GM13976 (cell line): ENCODE measurements around the gene C1QTNF9.
A peak's percentile ranks its signal among the peaks of the same experiment; 100 is the strongest.

Experiments
- DNase-seq: peaks from one replicate; pipeline ENCODE4 v3.0.0; 2012; ENCODE audit warnings: low spot score
- in situ Hi-C: fragments of 300-500 bp; cut with MboI; formaldehyde crosslinking; loops from one replicate; pipeline ENCODE4 v1.12.0; 2022; ENCODE audit warnings: low sequenced_read_pairs, mixed read lengths, inconsistent platforms; ENCODE audit not compliant: unreplicated experiment
- TF ChIP-seq, protein P1 (sequence below): IDR thresholded peaks from 2 replicates; pipeline ENCODE4 v1.5.1; 2012; ENCODE audit warnings: borderline replicate concordance, mild to moderate bottlenecking; ENCODE audit not compliant: insufficient read depth; ENCODE audit errors: extremely low read depth, missing control alignments, control extremely low read depth

The C1QTNF9 gene

DNA sequence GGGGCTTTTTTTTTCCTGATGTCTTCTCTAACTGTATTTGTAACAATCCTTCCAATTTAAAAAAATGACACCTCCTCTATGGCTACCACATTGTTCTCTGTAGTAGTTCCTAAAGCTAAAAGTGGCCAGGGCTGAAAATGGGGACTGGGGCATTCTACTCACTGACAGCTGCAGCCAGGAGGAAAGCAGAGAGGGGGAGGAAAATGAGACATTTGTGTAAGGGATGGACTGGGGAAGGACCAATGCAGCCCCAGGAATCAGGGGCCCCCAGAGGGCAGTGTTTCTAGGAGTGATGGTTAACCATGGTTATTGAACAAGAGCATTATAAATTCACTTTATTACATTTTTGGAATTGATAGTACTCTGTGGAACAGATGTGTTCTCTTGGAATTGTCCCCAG lies 34.3 kb upstream of the C1QTNF9 start:
- no peak for DNase-seq
- in situ Hi-C loops: no loop called here
- TF ChIP-seq, protein P1, sequence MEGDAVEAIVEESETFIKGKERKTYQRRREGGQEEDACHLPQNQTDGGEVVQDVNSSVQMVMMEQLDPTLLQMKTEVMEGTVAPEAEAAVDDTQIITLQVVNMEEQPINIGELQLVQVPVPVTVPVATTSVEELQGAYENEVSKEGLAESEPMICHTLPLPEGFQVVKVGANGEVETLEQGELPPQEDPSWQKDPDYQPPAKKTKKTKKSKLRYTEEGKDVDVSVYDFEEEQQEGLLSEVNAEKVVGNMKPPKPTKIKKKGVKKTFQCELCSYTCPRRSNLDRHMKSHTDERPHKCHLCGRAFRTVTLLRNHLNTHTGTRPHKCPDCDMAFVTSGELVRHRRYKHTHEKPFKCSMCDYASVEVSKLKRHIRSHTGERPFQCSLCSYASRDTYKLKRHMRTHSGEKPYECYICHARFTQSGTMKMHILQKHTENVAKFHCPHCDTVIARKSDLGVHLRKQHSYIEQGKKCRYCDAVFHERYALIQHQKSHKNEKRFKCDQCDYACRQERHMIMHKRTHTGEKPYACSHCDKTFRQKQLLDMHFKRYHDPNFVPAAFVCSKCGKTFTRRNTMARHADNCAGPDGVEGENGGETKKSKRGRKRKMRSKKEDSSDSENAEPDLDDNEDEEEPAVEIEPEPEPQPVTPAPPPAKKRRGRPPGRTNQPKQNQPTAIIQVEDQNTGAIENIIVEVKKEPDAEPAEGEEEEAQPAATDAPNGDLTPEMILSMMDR: no peak

DNA sequence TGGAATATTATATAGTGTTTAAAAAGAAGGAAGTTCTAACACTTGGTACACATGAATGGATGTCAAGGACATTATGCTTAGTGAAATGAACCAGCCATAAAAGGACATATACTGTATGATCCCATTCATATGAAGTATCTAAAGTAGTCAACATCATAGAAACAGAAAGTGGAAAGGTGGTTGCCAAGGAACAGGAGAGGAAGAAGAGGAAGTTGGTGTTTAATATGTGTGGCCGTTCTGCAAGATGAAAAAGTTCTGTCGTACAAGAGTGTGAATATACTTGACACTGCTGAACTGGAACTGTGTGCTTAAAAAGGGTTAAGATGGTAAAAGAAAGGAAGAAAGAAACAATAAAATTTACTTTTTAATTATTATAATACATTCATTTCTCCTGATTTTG lies 33.1 kb upstream of the C1QTNF9 start:
- peak; percentile 52 for DNase-seq

DNA sequence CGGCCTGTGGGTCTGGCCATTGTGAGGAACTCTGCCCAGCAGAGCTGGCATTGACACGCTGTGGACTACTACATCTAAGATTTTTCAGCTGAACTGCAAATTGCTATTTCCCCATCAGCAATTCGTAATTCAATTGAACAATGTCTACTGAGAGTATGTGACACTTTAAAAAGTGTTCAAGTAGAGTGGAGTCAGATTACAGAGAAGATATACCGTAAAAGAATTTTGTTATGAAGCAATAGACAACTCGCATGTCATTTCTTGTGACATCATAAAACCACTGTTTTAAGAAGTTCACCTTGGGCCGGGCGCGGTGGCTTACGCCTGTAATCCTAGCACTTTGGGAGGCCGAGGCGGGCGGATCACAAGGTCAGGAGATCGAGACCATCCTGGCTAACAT lies 32.5 kb upstream of the C1QTNF9 start:
- in situ Hi-C loops: no loop called here
- TF ChIP-seq, protein P1: no peak
- no peak for DNase-seq

More for the DNA sequence above, 33.1 kb upstream of the C1QTNF9 start:
- in situ Hi-C loops: no loop called here
- TF ChIP-seq, protein P1: no peak

DNA sequence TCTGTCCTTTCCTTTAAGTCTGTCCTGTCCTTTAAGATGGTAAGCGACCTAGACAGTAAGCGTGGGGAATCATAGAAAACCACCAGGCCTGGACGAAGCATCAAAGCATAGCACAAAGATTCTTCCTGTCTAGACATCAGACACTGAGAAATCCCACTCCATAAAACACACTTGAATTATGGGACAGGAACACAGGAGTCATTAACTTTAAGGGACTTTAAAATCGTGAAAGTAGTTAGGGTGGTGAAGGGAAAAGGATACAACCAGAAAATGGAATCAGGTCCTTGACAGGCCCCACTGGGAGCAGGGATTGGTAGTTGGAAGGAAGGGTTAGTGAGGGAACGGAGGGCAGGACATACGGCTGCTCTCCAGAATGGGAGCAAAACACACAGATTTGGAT lies 31.6 kb upstream of the C1QTNF9 start:
- in situ Hi-C loops: no loop called here
- TF ChIP-seq, protein P1: no peak

DNA sequence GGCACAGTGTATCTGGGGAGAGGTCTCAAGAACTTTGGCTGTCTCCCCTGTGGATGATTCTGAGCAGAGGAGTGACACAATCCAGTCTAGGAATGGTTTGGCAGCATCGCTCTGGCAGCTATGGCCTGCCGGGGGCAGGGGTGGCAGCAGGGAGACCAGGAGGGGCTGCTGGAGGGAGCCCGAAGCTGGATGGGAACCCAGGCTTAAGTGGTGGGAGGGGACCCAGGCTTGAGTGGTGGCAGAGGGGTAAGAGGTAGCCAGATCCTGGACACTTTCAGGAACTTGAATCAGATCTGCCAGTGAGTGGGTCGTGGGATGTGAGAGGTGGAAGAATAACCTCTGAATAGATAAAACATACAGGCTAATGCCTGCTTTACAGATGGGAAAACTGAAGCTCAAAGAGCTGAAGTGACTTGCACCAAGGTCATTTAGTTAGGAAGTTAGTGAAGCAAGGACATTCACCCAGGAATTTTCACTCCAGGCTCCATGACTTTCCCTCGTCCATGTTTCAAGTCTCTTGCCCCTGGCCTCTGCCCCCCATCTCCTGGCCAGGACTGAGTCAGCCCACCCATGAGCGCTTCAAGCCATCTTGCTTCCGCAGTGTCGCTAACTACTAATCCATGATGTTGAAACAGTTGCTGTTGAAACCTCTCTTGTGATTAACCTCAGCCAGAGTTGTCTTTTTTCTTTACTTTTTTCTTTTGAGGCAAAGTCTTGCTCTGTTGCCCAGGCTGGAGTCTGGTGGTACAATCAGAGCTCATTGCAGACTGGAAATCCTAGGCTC lies 29.9 kb upstream of the C1QTNF9 start:
- TF ChIP-seq, protein P1: no peak
- in situ Hi-C loops: no loop called here
- no peak for DNase-seq

More for the DNA sequence above, 31.6 kb upstream of the C1QTNF9 start:
- DNase-seq: no peak

DNA sequence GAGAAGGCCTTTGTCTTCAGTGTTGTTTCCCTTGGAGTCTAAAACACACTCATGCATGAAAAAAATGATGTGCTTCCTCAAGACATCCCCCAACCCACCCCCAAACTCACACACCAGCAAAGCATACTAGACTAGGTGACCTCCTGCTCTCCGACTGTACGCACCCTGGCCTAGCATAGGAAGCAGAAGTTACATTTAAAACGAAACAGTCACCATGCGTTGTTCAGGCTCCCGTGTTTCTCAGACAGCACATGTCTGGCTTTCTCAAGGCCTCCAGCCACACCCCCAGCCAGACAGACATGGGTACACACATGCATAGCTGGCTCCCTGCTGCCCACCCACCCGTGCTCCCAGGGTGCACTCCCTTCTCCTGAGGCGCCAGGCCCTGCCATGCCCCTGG lies 28.7 kb upstream of the C1QTNF9 start:
- in situ Hi-C loops: no loop called here
- TF ChIP-seq, protein P1: no peak
- peak; percentile 77 for DNase-seq
